GM12864 (cell line): ENCODE measurements around the gene OR4A5.
"Not testable (repeated sequence)": the region's sequence is repeated elsewhere in the genome, so short reads cannot be mapped to it uniquely, and the experiment has no call there.

Experiments
- DNase-seq: peaks from one replicate; pipeline ENCODE4 v3.0.0-alpha.2; 2011; ENCODE audit warnings: low read depth
- H3K4me3 ChIP-seq: 2 replicates; pipeline ENCODE4 v1.5.1; 2011; ENCODE audit warnings: mild to moderate bottlenecking, low read depth, low read length, control low read depth

The OR4A5 gene, protein sequence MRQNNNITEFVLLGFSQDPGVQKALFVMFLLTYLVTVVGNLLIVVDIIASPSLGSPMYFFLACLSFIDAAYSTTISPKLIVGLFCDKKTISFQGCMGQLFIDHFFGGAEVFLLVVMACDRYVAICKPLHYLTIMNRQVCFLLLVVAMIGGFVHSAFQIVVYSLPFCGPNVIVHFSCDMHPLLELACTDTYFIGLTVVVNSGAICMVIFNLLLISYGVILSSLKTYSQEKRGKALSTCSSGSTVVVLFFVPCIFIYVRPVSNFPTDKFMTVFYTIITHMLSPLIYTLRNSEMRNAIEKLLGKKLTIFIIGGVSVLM

GRCh38 chr11:54706532-54706931, at the start of gene OR4A5:
Gene OR4A5 (plus strand): TSS chr11:54706832. CDS start chr11:54706885, 53 bp downstream.
- H3K4me3 ChIP-seq, DNase-seq: not testable (repeated sequence)

DNA sequence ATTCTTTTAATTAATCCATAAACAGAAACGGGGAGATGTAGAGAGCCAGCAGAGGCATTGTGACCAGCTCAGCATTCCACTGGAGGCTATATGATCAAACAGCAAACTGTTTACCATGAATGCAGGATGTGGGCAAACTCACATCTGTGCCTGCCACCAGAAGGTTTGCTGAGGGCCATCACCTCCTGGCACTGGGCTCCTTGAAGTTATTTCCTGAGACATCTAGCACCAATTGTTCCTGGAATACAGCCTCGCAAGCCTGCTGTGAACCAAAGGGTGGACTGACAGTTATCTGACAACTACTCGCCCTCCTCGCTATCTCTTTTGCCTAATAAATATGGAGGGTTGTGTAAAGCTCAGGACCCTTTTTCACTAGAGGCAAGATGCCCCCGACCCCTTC, 13.5 kb downstream of the OR4A5 start:
- DNase-seq: not testable (repeated sequence)

More for the DNA sequence above, 13.5 kb downstream of the OR4A5 start:
- not testable (repeated sequence) for H3K4me3 ChIP-seq
